ENCODE results near the gene ATE1. TPM values are rescaled to one million over a fixed set of nuclear protein-coding genes. Genes with fewer than 3 reads are reported as not detected.
A peak's percentile ranks its signal among the peaks of the same experiment; 100 is the strongest.
"Not testable (repeated sequence)": the region's sequence is repeated elsewhere in the genome, so short reads cannot be mapped to it uniquely, and the experiment has no call there.

ATE1 gene
- polyA plus RNA-seq (ENCODE audit: insufficient read length): 18.6 TPM

GRCh38 chr10:121927841-121928527 lies at the start of gene ATE1:
Gene ATE1 (minus strand): TSS chr10:121928031. CDS start chr10:121927949, 82 bp downstream.
- DNase-seq (ENCODE audit: low read depth): peak; percentile 80

GRCh38 chr10:121976607-121977006 lies 48.8 kb upstream of the ATE1 start:
- DNase-seq (ENCODE audit: low read depth): no peak

GRCh38 chr10:121975295-121976086 lies 47.7 kb upstream of the ATE1 start:
- no peak for DNase-seq (ENCODE audit: low read depth)

- DNase-seq (ENCODE audit: low read depth): no peak
These were observed 46.9 kb upstream of the ATE1 start, which contains the start of gene NSMCE4A for GRCh38 chr10:121974535-121975294. Gene NSMCE4A (minus strand): TSS chr10:121975217. CDS start chr10:121975165, 52 bp downstream.

GRCh38 chr10:121974019-121974534 lies 46.2 kb upstream of the ATE1 start:
- no peak for DNase-seq (ENCODE audit: low read depth)

GRCh38 chr10:121969086-121969485 lies 41.3 kb upstream of the ATE1 start:
- not testable (repeated sequence) for DNase-seq (ENCODE audit: low read depth)

- no peak for DNase-seq (ENCODE audit: low read depth)
These were observed 38.2 kb upstream of the ATE1 start for GRCh38 chr10:121965996-121966395.

GRCh38 chr10:121961456-121961855 lies 33.6 kb upstream of the ATE1 start:
- no peak for DNase-seq (ENCODE audit: low read depth)

- DNase-seq (ENCODE audit: low read depth): no peak
These were observed 31.8 kb upstream of the ATE1 start for GRCh38 chr10:121959671-121960070.

- DNase-seq (ENCODE audit: low read depth): no peak
These were observed 28.6 kb upstream of the ATE1 start for GRCh38 chr10:121956111-121957061.

- no peak for DNase-seq (ENCODE audit: low read depth)
These were observed 24.4 kb upstream of the ATE1 start for GRCh38 chr10:121952226-121952625.

- no peak for DNase-seq (ENCODE audit: low read depth)
These were observed 21.6 kb upstream of the ATE1 start for GRCh38 chr10:121949451-121949850.

GRCh38 chr10:121949049-121949448 lies 21.2 kb upstream of the ATE1 start:
- no peak for DNase-seq (ENCODE audit: low read depth)

- no peak for DNase-seq (ENCODE audit: low read depth)
These were observed 19.8 kb upstream of the ATE1 start for GRCh38 chr10:121947343-121948330.

- no peak for DNase-seq (ENCODE audit: low read depth)
These were observed 15.1 kb upstream of the ATE1 start for GRCh38 chr10:121942749-121943416.

- no peak for DNase-seq (ENCODE audit: low read depth)
These were observed 13.7 kb upstream of the ATE1 start for GRCh38 chr10:121941532-121941931.

- DNase-seq (ENCODE audit: low read depth): no peak
These were observed 8.5 kb upstream of the ATE1 start for GRCh38 chr10:121936295-121936694.

GRCh38 chr10:121935702-121936101 lies 7.9 kb upstream of the ATE1 start:
- no peak for DNase-seq (ENCODE audit: low read depth)
